ENCODE results near the gene MUC4.
"Not testable (repeated sequence)": the region's sequence is repeated elsewhere in the genome, so short reads cannot be mapped to it uniquely, and the experiment has no call there.

The MUC4 gene

GRCh38 chr3:195711091-195711812 lies 100.5 kb downstream of the MUC4 start:
- DNase-seq: not testable (repeated sequence)

GRCh38 chr3:195710126-195710905 lies 101.4 kb downstream of the MUC4 start:
- not testable (repeated sequence) for DNase-seq

GRCh38 chr3:195709676-195710085 lies 102.0 kb downstream of the MUC4 start:
- DNase-seq: no peak

GRCh38 chr3:195708626-195709481 lies 102.9 kb downstream of the MUC4 start:
- DNase-seq: no peak

- no peak for DNase-seq
Measured at GRCh38 chr3:195708061-195708460, 103.7 kb downstream of the MUC4 start.

- no peak for DNase-seq
Measured at GRCh38 chr3:195705081-195705991, 106.4 kb downstream of the MUC4 start.

- no peak for DNase-seq
Measured at GRCh38 chr3:195704433-195704999, 107.2 kb downstream of the MUC4 start.

- DNase-seq: no peak
Measured at GRCh38 chr3:195703776-195704175, 108.0 kb downstream of the MUC4 start.

GRCh38 chr3:195701042-195701915 lies 110.5 kb downstream of the MUC4 start:
- DNase-seq: no peak

- DNase-seq: no peak
Measured at GRCh38 chr3:195700319-195700718, 111.4 kb downstream of the MUC4 start.

GRCh38 chr3:195699860-195700259 lies 111.9 kb downstream of the MUC4 start:
- no peak for DNase-seq

GRCh38 chr3:195699388-195699771 lies 112.3 kb downstream of the MUC4 start:
- DNase-seq: no peak

- DNase-seq: no peak
Measured at GRCh38 chr3:195698647-195699387, 112.9 kb downstream of the MUC4 start.

- no peak for DNase-seq
Measured at GRCh38 chr3:195698325-195698646, 113.4 kb downstream of the MUC4 start.

- DNase-seq: no peak
Measured at GRCh38 chr3:195697582-195698324, 114.0 kb downstream of the MUC4 start.
